Esophagus squamous epithelium (tissue), 4 donors: ENCODE data around the gene CPNE6.

ENCODE experiments used
- CTCF ChIP-seq, 6 experiments: fragments of 450-650 bp in 4 of 6; fragments of 200-600 bp in 2 of 6; sonication (generic) in 2 of 6; IDR thresholded peaks; one replicate each; pipeline ENCODE4 v1.5.1; 2016 to 2019; ENCODE audit warnings: antibody characterized with exemption in 6 of 6, mild to moderate bottlenecking in 4 of 6, moderate library complexity in 4 of 6
- POLR2A ChIP-seq, 4 donors: fragments of 450-650 bp; IDR thresholded peaks; one replicate each; pipeline ENCODE4 v1.6.1; 2017; ENCODE audit warnings: antibody characterized with exemption in 4 of 4, mild to moderate bottlenecking in 4 of 4, moderate library complexity in 3 of 4

GRCh38 chr14:24084440-24084839 lies 13.1 kb downstream of the CPNE6 start:
- TF ChIP-seq POLR2A (IDR thresholded peaks at IDR 0.05) (no peak), CTCF (IDR thresholded peaks at IDR 0.05) (no peak)
